GM23338 (cell line): Measurements from ENCODE around the gene PDE3A. TPM values are rescaled to one million over a fixed set of nuclear protein-coding genes. Genes with fewer than 3 reads are reported as not detected.

Source experiments
- ATAC-seq: fragments of 200-7000 bp; cut with Tn5 transposase; 3 replicates; pipeline ENCODE4 v1.9.1; 2020
- DNase-seq: peaks from one replicate; pipeline ENCODE4 v3.0.0-alpha.2; 2015; ENCODE audit warnings: low spot score
- H2AFZ ChIP-seq: fragments of 200-600 bp; sonication (generic); 2 replicates; pipeline ENCODE4 v1.8.0; 2016; ENCODE audit warnings: antibody characterized with exemption, mild to moderate bottlenecking, moderate library complexity
- H3F3A ChIP-seq: fragments of 200-600 bp; sonication (generic); replicated peaks from 2 replicates; pipeline ENCODE4 v1.8.0; 2017; ENCODE audit warnings: antibody characterized with exemption, mixed run types, low read depth
- H3K27ac ChIP-seq: fragments of 200-600 bp; sonication (generic); 2 replicates; pipeline ENCODE4 v1.6.1; 2016; ENCODE audit warnings: low read depth
- H3K27me3 ChIP-seq: fragments of 200-600 bp; sonication (generic); 2 replicates; pipeline ENCODE4 v1.8.0; 2016; ENCODE audit warnings: mild to moderate bottlenecking, mixed run types, moderate library complexity; ENCODE audit not compliant: insufficient read depth
- H3K36me3 ChIP-seq: fragments of 200-600 bp; sonication (generic); 2 replicates; pipeline ENCODE4 v1.8.0; 2016; ENCODE audit warnings: mild to moderate bottlenecking; ENCODE audit not compliant: insufficient read depth
- H3K4me1 ChIP-seq: fragments of 200-600 bp; sonication (generic); 2 replicates; pipeline ENCODE4 v1.8.0; 2016; ENCODE audit warnings: mild to moderate bottlenecking, moderate library complexity; ENCODE audit not compliant: insufficient read depth
- H3K4me2 ChIP-seq: fragments of 200-600 bp; sonication (generic); 2 replicates; pipeline ENCODE4 v1.7.1; 2017; ENCODE audit warnings: mixed run types
- H3K4me3 ChIP-seq: fragments of 200-600 bp; sonication (generic); 2 replicates; pipeline ENCODE4 v1.6.1; 2016; ENCODE audit warnings: mixed run types
- H3K79me2 ChIP-seq: fragments of 200-600 bp; sonication (generic); replicated peaks from 2 replicates; pipeline ENCODE4 v1.8.0; 2017; ENCODE audit warnings: mild to moderate bottlenecking; ENCODE audit not compliant: insufficient read depth
- H3K9me2 ChIP-seq: fragments of 200-600 bp; sonication (generic); 2 replicates; pipeline ENCODE4 v1.8.0; 2017; ENCODE audit not compliant: insufficient read depth
- H4K20me1 ChIP-seq: fragments of 200-600 bp; sonication (generic); replicated peaks from 2 replicates; pipeline ENCODE4 v1.8.0; 2017; ENCODE audit warnings: mild to moderate bottlenecking; ENCODE audit not compliant: insufficient read depth
- H3K27ac Mint-ChIP-seq: 2 replicates; pipeline ENCODE4 v1.8.0; 2020; ENCODE audit warnings: inconsistent platforms, mild to moderate bottlenecking, moderate library complexity, mixed read lengths
- H3K27me3 Mint-ChIP-seq: 3 replicates; pipeline ENCODE4 v1.8.0; 2022; ENCODE audit warnings: low read depth, mild to moderate bottlenecking, moderate library complexity, mixed read lengths, inconsistent platforms; ENCODE audit not compliant: insufficient read depth, poor library complexity
- H3K36me3 Mint-ChIP-seq: 3 replicates; pipeline ENCODE4 v1.8.0; 2021; ENCODE audit warnings: low read depth, mild to moderate bottlenecking, inconsistent platforms, moderate library complexity, mixed read lengths
- H3K4me1 Mint-ChIP-seq: 3 replicates; pipeline ENCODE4 v1.8.0; 2020; ENCODE audit warnings: mild to moderate bottlenecking, inconsistent platforms, mixed read lengths
- H3K4me3 Mint-ChIP-seq: 3 replicates; pipeline ENCODE4 v1.8.0; 2021; ENCODE audit warnings: moderate library complexity, mild to moderate bottlenecking, inconsistent platforms, mixed read lengths
- H3K9me3 Mint-ChIP-seq: 3 replicates; pipeline ENCODE4 v1.8.0; 2020; ENCODE audit warnings: moderate library complexity, mild to moderate bottlenecking, inconsistent platforms, mixed read lengths
- CREB1 ChIP-seq: fragments of 250-450 bp; sonication (Bioruptor Pico); IDR thresholded peaks from 2 replicates; pipeline ENCODE4 v1.5.0; 2020; ENCODE audit warnings: low read depth, mild to moderate bottlenecking, moderate library complexity
- EZH2 ChIP-seq: fragments of 200-600 bp; sonication (generic); IDR thresholded peaks from one replicate; pipeline ENCODE4 v1.8.0; 2017; ENCODE audit warnings: antibody characterized with exemption, mild to moderate bottlenecking, low read depth; ENCODE audit not compliant: unreplicated experiment
- EZH2phosphoT487 ChIP-seq: fragments of 200-600 bp; sonication (generic); IDR thresholded peaks from one replicate; pipeline ENCODE4 v1.8.1; 2018; ENCODE audit warnings: antibody characterized with exemption; ENCODE audit not compliant: unreplicated experiment
- NANOG ChIP-seq: IDR thresholded peaks from 2 replicates; pipeline ENCODE4 v1.6.1; 2016; ENCODE audit warnings: antibody characterized with exemption, borderline replicate concordance
- ZNF114 ChIP-seq: fragments of 250-450 bp; sonication (Bioruptor Pico); IDR thresholded peaks from 2 replicates; pipeline ENCODE4 v1.5.0; 2020; ENCODE audit warnings: mild to moderate bottlenecking, moderate library complexity
- polyA plus RNA-seq: library from polyadenylated mRNA; unstranded; fragments of >200 nt; fragmentation: Nextera tagmentation; extraction: Ambion mirVana; gene quantifications from 2 replicates; pipeline ENCODE4 v1.2.1, GENCODE V29; 2016
- total RNA-seq: library from RNA; depleted of rRNA; stranded (reverse); fragments of >200 nt; shearing (Covaris generic); gene quantifications from 2 replicates; pipeline ENCODE4 v1.2.3, GENCODE V29; 2014
- TF ChIP-seq, protein P1 (sequence below): fragments of 250-450 bp; sonication (Bioruptor Pico); IDR thresholded peaks from 2 replicates; pipeline ENCODE4 v1.5.0; 2020; ENCODE audit warnings: mild to moderate bottlenecking, moderate library complexity
- TF ChIP-seq, protein P2 (sequence below), 2 experiments: fragments of 200-600 bp in 1 of 2; sonication (generic) in 1 of 2; conservative IDR thresholded peaks; 2 replicates each; pipeline versions ENCODE4 v1.5.1 to v1.6.1; 2016 to 2017; ENCODE audit warnings: antibody characterized with exemption in 2 of 2, low read depth in 2 of 2, mild to moderate bottlenecking in 2 of 2, moderate library complexity in 1 of 2

The PDE3A gene
- total and polyA plus RNA-seq, 2 experiments from 2014 or later = 2.7 to 9.2 TPM

DNA sequence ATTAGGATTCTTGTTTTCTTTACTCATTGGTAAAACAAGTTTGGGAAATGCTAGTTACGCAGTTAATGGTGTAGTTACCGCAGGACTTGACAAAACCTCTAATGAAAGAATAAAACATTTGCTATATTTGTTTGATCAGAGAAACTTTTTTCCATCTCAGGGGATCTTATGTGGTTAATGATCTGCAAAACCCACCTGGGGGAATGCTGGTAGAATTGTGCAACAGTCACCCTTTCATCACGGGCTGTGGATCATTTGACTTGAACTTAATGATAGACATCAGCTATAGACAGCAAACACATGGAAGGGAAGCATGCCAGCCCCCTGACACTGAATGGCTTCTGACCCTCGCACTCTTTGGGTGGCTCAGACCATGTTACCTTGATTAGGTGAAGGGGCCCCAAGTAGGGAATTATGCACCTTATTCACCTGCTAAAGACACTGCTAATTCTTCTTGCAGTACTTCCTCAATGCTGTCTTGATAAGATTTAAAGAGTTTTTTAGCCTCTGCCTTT lies 84.2 kb downstream of the PDE3A start (continued):
- TF ChIP-seq, protein P1, sequence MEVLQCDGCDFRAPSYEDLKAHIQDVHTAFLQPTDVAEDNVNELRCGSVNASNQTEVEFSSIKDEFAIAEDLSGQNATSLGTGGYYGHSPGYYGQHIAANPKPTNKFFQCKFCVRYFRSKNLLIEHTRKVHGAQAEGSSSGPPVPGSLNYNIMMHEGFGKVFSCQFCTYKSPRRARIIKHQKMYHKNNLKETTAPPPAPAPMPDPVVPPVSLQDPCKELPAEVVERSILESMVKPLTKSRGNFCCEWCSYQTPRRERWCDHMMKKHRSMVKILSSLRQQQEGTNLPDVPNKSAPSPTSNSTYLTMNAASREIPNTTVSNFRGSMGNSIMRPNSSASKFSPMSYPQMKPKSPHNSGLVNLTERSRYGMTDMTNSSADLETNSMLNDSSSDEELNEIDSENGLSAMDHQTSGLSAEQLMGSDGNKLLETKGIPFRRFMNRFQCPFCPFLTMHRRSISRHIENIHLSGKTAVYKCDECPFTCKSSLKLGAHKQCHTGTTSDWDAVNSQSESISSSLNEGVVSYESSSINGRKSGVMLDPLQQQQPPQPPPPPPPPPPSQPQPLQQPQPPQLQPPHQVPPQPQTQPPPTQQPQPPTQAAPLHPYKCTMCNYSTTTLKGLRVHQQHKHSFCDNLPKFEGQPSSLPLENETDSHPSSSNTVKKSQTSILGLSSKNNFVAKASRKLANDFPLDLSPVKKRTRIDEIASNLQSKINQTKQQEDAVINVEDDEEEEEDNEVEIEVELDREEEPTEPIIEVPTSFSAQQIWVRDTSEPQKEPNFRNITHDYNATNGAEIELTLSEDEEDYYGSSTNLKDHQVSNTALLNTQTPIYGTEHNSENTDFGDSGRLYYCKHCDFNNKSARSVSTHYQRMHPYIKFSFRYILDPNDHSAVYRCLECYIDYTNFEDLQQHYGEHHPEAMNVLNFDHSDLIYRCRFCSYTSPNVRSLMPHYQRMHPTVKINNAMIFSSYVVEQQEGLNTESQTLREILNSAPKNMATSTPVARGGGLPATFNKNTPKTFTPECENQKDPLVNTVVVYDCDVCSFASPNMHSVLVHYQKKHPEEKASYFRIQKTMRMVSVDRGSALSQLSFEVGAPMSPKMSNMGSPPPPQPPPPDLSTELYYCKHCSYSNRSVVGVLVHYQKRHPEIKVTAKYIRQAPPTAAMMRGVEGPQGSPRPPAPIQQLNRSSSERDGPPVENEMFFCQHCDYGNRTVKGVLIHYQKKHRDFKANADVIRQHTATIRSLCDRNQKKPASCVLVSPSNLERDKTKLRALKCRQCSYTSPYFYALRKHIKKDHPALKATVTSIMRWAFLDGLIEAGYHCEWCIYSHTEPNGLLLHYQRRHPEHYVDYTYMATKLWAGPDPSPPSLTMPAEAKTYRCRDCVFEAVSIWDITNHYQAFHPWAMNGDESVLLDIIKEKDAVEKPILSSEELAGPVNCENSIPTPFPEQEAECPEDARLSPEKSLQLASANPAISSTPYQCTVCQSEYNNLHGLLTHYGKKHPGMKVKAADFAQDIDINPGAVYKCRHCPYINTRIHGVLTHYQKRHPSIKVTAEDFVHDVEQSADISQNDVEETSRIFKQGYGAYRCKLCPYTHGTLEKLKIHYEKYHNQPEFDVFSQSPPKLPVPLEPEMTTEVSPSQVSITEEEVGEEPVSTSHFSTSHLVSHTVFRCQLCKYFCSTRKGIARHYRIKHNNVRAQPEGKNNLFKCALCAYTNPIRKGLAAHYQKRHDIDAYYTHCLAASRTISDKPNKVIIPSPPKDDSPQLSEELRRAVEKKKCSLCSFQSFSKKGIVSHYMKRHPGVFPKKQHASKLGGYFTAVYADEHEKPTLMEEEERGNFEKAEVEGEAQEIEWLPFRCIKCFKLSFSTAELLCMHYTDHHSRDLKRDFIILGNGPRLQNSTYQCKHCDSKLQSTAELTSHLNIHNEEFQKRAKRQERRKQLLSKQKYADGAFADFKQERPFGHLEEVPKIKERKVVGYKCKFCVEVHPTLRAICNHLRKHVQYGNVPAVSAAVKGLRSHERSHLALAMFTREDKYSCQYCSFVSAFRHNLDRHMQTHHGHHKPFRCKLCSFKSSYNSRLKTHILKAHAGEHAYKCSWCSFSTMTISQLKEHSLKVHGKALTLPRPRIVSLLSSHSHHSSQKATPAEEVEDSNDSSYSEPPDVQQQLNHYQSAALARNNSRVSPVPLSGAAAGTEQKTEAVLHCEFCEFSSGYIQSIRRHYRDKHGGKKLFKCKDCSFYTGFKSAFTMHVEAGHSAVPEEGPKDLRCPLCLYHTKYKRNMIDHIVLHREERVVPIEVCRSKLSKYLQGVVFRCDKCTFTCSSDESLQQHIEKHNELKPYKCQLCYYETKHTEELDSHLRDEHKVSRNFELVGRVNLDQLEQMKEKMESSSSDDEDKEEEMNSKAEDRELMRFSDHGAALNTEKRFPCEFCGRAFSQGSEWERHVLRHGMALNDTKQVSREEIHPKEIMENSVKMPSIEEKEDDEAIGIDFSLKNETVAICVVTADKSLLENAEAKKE (CRISPR knock-in tag) = no peak
- no peak for TF ChIP-seq EZH2phosphoT487

- no peak overlapping the region for H3K4me3 Mint-ChIP-seq
- no peaks in the 10 kb centered on the region for H4K20me1 ChIP-seq
- H3K9me3 Mint-ChIP-seq = no peaks in the 10 kb centered on the region
- H3K9me2 ChIP-seq = no peaks in the 10 kb centered on the region
- ATAC-seq (no peak), DNase-seq (no peak)
- H3K27me3 Mint-ChIP-seq = no peaks in the 10 kb centered on the region
- peaks cover 21% of the 10 kb centered on the region for H3K4me1 Mint-ChIP-seq
- no peak overlapping the region for H3K27ac ChIP-seq
- H2AFZ ChIP-seq = no peak overlapping the region
- H3K27me3 ChIP-seq = no peaks in the 10 kb centered on the region
- no peaks in the 10 kb centered on the region for H3K79me2 ChIP-seq
- H3K4me1 ChIP-seq = peaks cover 38% of the 10 kb centered on the region
- H3K27ac Mint-ChIP-seq = no peak overlapping the region
- H3K4me2 ChIP-seq = no peak overlapping the region
- no peaks in the 10 kb centered on the region for H3K36me3 ChIP-seq
- no peaks in the 10 kb centered on the region; the same call in 1 of the 2 replicates for H3F3A ChIP-seq
- no peaks in the 10 kb centered on the region for H3K36me3 Mint-ChIP-seq
- no peak overlapping the region for H3K4me3 ChIP-seq
- no peak for TF ChIP-seq NANOG
- TF ChIP-seq EZH2 = no peak
- TF ChIP-seq, protein P1 (CRISPR knock-in tag) = no peak
- TF ChIP-seq EZH2phosphoT487 = no peak
- TF ChIP-seq CREB1 (CRISPR knock-in tag) = no peak
- TF ChIP-seq, protein P2, sequence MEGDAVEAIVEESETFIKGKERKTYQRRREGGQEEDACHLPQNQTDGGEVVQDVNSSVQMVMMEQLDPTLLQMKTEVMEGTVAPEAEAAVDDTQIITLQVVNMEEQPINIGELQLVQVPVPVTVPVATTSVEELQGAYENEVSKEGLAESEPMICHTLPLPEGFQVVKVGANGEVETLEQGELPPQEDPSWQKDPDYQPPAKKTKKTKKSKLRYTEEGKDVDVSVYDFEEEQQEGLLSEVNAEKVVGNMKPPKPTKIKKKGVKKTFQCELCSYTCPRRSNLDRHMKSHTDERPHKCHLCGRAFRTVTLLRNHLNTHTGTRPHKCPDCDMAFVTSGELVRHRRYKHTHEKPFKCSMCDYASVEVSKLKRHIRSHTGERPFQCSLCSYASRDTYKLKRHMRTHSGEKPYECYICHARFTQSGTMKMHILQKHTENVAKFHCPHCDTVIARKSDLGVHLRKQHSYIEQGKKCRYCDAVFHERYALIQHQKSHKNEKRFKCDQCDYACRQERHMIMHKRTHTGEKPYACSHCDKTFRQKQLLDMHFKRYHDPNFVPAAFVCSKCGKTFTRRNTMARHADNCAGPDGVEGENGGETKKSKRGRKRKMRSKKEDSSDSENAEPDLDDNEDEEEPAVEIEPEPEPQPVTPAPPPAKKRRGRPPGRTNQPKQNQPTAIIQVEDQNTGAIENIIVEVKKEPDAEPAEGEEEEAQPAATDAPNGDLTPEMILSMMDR (conservative IDR thresholded peaks at IDR 0.05; ENCODE audit: low read depth in 2 of 2) = no peak
- TF ChIP-seq ZNF114 (CRISPR knock-in tag) = no peak
Observed at GRCh38 chr12:20453756-20454310, 85.5 kb downstream of the PDE3A start.
